Cortex of kidney (tissue), 1 donor: ENCODE measurements around the gene ZNF865.
"Not testable (repeated sequence)": the region's sequence is repeated elsewhere in the genome, so short reads cannot be mapped to it uniquely, and the experiment has no call there.

Source experiments
- DNase-seq: peaks from one replicate; lab custom pipeline; 2025; lab: John Stamatoyannopoulos, UW

ZNF865 gene

DNA sequence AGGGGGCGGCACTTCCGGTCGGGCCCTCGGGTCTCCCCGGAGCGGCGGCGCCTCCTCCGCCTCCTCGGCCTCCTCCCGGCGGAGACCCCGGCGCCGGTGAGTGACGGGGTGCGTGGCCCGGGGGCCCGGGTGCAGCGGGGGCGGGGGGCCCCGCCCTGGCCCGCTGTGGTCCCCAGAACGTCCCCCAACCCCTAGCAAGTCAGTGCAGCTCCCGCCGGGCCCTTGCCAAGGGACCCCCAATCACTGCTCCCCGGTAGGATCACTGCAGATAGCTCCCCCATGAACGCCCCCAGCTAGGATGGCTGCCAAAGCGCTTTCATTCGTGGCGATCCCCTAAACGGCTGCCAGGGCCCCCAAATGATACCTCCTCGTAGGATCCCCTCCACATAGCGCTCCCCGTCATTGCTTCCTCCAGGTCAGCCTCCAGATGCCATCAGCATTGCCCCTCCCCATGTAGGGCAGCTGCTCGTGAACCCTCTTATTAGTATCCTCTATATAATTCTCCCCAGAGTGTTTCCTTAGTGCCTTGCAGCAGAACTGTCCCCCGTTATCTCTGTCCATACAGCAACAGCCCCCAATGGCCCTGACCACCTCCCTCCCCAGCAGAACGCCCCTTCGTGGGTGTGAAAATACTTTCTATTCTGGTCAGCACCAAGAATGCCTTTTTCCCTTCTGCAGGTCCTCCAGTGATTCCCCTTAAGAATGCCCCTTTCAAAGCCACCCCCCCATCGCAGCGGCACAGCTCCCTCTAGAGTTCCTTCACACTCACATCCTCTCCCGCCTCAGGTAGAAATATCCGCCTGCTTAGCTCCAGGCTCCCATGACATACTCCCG is at the start of gene ZNF865:
Gene ZNF865, plus strand, starts transcription at position 11 of the 834 bp plus-strand sequence. CDS start 7,972 bp downstream, outside the sequence.
- no peak for DNase-seq

DNA sequence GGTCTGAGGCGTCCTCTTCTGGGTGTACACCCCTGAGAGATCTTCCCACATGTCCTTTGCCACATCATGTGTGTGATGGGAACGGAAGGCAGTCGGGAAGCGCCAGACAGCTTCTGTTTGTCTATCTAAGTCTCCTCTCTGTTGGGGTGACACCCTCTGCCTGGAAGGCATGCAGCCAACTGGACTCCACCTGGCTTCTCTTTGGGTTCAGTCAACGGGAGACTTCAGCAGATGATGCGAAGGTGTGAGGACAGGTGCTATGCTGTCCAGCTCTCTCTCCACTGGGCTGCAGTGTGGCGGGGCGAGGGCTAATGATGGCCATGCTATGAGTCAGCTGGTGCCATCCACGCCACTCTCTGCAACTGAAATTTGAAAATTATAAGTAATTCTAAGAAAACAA is 45.8 kb upstream of the ZNF865 start:
- DNase-seq, result no peak

DNA sequence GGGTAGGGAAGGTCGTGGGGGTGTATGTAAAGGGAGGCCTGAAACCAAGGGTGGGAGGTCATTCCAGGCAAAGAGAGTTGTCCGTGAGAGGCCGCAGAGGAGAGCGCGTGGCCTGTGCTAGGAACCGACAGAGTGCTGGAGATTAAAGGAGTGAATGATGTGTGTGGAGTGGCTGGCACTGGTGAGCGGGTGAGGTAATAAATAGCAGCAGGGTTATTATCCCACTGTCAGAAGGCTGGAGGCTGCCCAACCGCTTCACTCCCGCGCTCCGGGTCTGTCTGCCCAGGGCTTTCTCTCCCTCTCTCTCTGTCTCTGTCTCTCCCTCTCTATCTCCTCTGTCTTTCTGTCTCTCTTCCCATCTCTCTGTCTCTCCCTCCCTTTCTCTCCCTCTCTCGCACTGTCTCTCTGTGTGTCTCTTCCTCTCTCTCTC is 42.2 kb upstream of the ZNF865 start:
- DNase-seq, result no peak

DNA sequence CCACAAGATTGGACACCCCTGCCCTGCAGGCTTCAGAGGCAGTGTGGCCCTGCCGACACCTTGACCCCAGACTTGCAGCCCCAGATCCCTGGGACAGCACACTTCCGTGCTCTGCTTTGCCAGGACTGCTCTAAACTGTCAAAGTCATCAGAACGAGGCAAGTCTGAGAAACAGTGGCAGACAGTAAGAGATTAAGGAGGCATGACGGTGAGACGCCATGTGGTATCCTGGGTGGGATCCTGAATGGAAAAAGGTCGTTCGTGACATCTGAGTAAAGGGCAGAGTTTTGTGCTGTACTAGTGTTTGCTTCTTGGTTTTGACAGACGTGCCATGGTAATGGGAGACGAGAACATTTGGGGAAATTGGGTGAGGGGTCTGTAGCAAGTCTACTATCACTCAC is 38.6 kb upstream of the ZNF865 start:
- DNase-seq, result no peak

DNA sequence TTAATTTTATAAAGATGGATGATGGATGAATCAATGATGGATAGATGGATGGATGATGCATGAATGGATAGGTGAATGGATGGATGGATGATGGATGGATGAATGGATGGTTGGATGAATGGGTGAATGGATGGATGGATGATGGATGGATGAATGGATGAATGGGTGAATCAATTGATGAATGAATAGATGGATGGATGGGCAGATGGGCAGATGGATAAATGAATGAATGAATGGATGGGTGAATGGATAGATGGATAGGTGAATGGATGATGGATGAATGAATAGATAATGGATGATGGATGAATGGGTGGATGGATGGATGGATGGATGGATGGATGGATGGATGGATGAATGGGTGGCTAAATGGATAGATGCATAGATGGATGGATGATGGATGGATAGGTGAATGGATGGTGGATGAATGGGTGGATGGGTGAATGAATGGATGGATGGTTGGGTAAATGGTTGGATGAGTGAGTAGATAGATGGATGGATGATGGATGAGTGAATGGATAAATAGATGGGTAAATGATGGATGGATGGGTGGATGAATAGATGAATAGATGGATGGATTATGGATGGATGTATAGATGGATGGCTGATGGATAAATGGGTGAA is 37.6 kb upstream of the ZNF865 start:
- DNase-seq, result no peak

DNA sequence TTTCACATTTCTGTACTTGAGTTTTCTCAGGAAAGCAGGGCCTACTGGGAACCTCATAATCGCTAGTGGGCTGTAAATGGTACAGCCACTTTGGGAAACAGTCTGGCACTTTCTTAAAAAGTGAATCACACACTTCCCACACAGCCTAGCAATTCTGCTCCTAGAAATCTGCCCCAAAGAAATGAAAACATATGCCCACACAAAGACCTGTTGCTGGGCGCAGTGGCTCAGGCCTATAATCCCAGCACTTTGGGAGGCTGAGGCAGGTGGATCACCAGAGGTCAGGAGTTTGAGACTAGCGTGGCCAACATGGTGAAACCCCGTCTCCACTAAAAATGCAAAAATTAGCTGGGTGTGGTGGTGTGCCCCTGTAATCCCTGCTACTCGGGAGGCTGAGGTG is 36.0 kb upstream of the ZNF865 start:
- not testable (repeated sequence) for DNase-seq

DNA sequence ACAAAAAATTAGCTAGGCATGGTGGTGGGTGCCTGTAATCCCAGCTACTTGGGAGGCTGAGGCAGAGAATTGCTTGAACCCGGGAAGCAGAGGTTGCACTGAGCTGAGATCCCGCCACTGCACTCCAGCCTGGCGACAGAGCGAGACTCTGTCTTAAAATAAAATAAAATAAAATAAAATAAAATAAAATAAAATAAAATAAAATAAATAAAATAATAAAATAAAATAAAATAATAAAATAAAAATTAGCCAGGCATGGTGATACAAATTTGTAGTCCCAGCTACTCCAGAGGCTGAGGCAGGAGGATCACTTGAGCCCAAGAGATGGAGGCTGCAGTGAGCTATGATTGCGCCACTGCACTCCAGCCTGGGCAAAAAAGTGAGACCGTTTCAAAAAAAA is 31.5 kb upstream of the ZNF865 start:
- not testable (repeated sequence) for DNase-seq

DNA sequence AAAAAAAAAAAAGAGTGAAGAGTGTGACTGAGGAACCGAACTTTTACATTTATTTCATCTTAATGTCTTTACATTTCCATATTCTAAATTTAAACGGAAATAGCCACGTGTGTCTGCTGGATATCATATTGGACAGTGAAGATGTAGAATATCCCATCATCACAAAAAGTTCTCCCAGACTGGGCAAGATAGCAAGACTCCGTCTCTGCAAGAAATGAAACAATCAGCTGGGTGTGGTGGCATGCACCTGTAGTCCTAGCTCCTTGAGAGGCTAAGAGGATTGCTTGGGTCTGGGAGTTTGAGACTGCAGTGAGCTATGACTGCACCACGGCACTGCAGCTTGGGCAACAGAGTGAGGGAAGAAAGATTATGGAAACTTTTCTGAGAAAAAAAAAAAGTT is 28.7 kb upstream of the ZNF865 start:
- DNase-seq, result no peak

DNA sequence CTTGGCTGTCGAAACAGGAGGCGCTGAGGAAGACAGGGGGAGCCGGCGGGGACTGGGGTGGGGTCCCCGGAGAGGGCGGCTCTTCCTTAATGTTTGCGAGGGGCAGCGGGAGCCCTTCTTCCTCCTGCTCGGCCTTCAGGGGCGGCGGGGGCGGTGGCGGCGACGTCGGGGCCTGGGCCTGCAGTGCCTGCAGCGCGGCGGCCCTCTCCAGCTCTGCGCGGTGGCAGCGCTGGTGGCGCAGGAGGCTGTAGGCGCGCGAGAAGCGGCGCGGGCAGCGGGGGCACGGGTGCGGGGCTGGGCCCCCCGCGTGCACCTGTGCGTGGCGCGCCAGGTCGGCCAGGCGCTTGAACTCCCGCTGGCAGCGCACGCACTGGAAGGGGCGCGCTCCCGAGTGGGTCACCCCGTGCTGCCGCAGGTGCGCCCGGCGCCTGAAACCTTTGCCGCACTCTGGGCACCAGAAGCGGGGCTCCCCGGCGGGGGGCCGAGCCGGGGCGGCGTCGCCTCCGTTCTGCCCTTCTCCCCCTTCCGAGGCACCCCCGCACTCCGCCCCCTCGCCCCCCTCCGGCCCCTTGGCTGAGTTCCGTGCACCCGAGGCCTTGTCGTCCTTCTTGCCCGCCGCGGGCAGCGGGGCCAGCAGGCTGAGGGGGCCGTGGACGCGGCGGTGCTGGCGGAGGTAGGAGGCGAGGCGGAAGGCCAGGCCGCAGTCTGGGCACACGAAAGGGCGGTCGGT is 27.3 kb upstream of the ZNF865 start:
- DNase-seq, result no peak

DNA sequence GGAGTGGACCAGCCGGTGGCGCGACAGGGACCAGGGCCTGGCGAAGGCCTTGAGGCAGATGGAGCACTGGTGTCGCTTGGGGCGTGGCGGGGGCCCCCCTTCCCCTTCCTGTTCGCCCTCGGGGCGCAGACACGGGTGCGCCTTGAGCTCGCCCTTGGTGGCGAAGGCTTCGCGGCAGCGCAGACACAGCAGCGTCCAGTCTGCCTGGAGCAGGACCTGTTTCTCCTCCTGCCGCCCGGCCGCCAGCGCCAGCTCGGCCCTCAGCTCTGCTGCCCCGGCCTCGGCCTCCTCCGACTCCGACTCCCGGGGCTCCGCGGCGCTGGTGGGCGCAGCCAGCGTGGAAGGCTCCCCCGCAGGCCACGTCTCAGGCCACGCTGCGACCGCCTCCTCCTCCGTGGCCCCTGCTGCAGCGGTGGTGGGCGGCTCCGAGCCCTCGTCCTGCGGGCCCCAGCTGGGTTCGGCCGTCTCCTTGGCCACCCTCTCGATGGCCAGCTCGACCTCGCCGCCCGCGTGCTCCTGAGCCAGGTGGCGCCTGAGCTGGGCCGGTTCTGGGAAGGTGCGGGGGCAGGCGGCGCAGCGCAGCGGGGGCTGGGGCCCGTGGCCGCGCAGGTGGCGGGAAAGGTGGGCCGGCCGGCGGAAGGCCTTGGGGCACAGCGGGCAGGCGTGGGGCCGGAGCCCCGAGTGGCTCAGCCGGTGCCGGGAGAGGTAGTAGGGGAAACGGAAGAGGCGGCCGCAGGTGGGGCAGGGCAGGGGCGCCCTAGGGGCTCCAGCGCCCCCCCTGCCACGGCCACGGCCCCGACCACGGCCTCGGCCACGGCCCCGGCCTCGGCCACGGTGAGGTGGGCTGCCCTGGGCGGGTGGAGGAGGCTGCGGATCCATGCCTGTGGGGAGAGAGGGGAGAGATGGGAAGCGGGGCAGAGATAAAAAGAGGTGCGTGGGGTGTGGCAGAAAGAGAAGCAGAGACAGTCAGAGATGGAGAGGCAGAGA is 26.4 kb upstream of the ZNF865 start:
- no peak for DNase-seq

DNA sequence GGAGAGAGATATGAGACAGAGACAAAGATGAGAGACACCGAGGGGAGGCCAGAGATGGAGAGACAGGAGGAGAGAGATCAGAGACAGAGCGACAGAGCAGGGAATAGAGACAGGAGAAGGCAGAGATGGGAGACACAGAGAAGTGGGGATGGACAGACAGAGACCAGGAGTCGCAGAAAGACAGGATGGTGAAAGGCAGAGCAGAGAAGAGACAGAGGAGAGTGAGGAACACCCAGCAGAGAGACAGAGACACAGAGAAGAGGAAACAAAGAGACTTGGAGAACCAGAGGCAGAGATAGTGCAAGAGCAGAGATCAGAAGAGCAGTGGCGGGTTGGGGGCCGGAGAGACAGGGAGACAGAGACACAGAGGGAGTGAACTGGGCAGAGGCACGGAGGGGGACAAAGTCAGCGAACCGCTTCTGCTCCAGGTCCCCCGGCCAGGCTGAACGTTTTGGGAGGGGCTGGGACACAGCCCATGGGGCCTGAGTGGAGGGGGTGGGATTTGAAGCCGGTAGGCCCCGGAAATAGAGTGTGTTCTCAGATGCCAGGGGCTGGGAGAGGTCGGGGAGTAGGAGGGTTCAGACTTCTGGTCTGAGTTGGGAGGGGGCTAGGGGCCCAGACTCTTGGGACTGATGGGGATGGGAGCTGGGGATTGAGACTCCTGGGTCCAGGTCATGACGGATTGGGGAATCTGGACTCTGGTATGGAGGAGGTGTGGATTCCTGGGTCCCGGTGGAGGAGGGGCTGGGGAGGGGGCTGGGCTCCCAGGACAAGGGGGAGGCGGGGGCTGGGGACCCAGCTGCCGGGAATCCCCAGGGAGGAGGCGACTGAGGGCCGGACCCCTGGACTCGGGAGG is 25.5 kb upstream of the ZNF865 start:
- DNase-seq, result no peak

DNA sequence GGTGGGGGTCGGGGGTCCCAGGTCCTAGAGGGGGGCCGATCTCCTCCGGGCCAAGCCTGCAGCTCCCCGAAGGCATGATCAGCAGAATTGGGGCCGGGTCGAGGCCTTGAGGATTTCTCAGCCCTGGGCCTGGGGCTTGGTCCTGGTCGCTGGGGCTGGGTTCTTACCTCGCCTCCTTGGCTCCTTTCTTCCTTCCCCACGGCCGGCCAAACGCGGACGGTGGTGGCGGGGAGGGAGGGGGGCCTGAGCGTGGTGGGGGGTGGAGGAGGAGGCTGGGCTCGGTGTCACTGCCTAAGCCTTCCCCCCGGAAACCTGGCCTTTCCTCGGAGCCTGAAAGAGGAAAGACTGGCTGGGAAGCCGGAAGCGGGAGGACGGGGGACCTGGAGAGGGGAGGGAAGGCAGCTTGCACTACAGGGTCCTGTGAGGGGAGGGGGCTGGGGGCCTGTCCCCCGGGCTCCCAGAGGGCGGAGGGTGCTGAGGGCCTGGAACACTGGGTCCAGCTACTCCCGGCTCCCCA is 24.8 kb upstream of the ZNF865 start, which contains the start of gene ZNF579:
Gene ZNF579, minus strand, starts transcription at position 221 of the 517 bp plus-strand sequence. CDS start 1,209 bp downstream, outside the sequence.
- DNase-seq, result no peak

DNA sequence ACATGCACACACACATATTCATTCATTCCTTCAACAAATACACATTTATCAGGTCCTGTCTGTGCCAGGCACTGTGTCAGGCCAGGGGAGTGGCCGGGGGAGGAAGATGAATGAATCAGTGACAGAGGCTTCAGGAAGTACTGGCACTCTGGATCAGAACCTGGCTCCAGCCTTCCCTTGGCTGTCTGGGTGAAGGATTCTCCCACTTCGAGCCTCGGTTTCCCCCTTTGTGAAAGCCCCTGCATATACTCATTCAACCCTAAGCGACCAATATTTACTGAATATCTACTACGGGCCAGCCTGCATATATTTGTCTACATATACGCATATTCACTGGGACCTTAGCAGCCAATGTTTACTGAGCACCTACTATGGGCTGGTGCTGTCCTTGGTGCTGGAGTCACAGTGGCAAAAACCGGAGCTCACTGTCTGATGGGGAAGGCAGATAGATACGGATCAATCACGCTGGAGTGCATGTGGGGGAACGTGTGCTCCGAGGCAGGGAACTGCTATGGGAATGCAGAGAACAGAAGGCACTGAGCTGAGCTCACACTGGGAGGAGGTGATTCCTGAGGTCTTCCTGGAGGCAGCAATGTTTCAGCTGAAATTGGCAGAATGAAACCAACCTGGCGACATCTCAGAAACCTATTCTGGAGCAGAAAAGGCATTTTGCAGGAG is 24.2 kb upstream of the ZNF865 start:
- DNase-seq, result no peak

DNA sequence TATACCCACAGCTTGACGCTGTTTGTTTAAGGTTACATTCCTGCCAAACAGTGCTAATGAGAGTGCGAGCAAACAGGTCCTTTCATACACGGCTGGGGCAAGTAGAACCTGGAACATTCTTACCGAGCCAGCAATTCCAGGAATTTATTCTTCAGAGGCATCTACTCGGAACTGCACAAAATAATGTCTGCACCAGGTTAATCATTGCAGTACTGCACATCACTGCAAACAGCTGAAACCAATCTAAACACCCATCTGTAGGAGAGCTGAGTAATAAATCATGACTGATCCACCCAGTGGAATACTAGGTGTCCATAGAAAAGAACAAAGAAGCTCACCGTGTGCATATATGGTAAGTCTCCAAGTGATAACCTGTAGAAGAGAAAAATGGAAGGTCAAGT is 23.6 kb upstream of the ZNF865 start:
- no peak for DNase-seq

DNA sequence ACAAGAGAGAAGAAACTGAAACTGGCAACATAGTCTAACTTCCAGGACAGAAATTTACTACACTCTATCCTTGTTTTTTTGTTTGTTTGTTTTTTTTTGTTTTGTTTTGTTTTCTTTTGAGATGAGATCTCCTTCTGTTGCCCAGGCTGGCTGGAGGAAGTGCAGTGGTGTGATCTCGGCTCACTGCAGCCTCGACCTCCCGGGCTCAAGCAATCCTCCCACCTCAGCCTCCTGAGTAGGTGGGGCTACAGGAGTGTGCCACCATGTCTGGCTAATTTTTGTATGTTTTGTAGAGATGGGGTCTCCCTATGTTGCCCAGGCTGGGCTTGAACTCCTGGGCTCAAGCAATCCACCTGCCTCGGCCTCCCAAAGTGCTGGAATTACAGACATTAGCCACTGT is 23.2 kb upstream of the ZNF865 start:
- DNase-seq, result not testable (repeated sequence)

DNA sequence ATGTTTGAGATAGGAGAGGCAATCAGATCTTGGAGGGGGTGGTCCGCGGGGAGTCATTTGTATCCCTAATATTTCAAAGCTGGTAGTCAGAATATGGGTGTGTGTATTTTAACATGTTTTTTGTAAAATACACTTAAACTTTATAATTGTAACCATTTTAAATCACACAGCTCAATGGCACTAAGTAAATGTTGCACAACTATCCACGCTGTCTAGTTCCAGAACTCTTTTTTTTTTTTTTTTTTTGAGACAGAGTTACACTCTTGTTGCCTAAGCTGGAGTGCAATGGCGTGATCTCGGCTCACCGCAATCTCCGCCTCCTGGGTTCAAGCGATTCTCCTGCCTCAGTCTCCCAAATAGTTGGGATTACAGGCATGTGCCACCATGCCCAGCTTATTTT is 21.6 kb upstream of the ZNF865 start:
- not testable (repeated sequence) for DNase-seq

DNA sequence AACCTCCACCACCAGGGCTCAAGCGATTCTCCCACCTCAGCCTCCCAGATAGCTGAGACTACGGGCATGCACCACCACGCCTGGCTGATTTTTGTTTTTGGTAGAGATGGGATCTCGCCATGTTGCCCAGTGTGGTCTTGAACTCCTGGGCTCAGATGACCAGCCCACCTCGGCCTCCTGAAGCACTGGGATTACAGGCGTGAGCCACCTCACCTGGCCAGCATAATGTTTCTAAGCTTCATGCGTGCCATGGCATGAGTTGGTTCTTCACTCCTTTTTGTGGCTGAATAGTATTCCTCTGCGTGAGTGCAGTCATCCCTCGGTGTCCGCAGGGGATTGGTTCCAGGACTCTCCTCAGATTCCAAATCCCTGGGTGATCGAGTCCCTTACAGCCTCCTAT is 20.6 kb upstream of the ZNF865 start:
- no peak for DNase-seq

DNA sequence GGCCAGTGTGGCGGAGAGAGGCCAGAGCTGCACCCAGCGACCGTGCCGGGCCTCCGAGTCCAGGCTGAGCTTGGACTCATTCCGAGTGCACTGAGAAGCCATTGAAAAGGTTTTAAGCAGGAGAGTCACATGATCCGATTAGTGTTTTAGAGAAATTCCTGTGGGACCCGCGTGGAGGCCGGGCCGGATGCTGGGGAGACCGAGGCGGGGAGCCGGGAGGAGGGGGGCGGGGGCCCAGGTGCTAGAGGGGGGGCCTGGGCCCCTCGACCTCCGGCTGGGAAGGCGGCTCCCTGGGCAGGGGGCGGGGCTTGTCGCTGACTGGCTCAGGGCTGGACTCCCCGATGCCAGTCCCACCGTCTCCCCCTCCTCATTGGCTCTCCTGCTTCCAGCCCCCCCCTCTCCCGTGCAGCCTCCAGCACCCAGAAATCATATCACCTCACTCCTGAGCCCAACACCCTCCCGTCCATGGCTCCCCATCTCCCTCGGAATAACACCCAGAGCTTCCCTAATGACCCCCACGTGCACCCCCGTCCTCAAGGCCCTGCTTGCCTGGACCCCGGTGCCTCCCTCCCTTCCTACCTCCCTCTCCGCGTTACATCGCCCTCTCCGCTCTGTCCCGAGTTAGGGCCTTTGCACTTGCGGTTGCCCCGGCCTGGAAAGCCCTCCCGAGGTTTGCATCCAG is 19.6 kb upstream of the ZNF865 start:
- DNase-seq, result no peak
